GM18519 (cell line): Measurements from ENCODE around the gene NRIP1.

ENCODE experiments used
- ATAC-seq: cut with Tn5 transposase; IDR thresholded peaks from one replicate; pipeline ENCODE4 v1.9.1; 2021; ENCODE audit warnings: mild to moderate bottlenecking, moderate library complexity; ENCODE audit not compliant: unreplicated experiment, low FRiP score

Gene NRIP1, protein sequence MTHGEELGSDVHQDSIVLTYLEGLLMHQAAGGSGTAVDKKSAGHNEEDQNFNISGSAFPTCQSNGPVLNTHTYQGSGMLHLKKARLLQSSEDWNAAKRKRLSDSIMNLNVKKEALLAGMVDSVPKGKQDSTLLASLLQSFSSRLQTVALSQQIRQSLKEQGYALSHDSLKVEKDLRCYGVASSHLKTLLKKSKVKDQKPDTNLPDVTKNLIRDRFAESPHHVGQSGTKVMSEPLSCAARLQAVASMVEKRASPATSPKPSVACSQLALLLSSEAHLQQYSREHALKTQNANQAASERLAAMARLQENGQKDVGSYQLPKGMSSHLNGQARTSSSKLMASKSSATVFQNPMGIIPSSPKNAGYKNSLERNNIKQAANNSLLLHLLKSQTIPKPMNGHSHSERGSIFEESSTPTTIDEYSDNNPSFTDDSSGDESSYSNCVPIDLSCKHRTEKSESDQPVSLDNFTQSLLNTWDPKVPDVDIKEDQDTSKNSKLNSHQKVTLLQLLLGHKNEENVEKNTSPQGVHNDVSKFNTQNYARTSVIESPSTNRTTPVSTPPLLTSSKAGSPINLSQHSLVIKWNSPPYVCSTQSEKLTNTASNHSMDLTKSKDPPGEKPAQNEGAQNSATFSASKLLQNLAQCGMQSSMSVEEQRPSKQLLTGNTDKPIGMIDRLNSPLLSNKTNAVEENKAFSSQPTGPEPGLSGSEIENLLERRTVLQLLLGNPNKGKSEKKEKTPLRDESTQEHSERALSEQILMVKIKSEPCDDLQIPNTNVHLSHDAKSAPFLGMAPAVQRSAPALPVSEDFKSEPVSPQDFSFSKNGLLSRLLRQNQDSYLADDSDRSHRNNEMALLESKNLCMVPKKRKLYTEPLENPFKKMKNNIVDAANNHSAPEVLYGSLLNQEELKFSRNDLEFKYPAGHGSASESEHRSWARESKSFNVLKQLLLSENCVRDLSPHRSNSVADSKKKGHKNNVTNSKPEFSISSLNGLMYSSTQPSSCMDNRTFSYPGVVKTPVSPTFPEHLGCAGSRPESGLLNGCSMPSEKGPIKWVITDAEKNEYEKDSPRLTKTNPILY (N-terminal part only)

DNA sequence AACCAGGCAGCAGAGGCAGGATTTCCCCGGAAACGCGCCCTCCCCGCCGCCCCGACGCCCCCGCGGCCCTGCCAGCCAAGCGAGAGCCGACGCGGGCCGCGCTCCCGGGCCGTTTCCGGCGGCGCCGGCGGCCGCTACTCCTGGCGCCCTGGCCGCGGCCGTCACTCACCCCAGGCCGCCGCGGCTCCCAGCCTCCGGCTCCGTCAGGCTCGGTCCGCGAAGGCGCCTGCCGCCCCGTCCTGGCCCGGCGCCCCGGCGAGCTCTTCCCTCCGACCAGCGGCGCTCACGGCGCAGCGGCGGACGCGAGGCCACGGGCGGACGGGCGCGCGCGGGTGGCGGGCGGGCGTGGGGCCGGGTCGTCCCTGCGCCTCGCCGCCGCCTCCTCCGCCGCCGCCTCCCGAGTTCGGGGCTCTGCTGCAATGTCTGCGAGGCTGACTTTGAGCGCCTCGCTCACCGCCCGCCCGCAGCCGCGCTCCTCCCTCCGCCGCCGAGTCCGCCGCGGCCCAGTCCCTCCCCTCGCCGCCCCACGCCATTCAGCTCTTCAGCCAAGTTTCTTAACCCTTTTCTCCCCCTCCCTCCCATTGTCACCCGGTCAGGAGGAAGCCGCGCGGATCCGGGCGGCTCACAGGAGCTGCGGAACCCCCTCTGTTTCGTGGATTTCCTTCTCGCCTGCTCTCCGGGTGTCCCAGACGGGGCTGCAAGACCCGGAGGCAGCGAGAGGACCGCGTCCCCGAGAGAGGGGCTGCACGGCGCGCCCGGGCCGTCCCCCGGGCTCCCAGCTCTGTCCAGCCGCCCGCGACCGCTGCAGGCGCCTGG, at the start of gene NRIP1:
Gene NRIP1, minus strand, starts transcription at position 425 of the 816 bp plus-strand sequence. CDS start 96,808 bp downstream, outside the sequence.
- peak; percentile 56 for ATAC-seq

DNA sequence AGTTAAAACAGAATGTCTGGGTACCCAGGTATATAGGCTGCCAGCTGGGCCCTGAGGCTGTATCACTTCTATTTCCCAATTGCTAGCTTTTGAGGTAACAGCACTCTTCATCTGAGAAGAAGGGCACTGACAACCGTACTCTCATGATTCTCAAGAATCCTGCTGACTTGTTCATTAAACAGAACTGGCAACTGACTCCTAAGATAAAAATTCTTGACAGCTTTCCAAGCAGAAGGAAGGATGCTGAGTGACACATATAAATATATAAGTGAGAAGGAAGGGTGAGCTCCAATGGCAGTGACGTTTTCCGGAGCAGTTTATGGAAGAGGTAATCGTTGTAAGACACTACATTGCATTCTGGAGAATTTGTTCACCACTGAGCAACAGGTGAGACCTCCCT, 48.1 kb upstream of the NRIP1 start:
- ATAC-seq: no peak

DNA sequence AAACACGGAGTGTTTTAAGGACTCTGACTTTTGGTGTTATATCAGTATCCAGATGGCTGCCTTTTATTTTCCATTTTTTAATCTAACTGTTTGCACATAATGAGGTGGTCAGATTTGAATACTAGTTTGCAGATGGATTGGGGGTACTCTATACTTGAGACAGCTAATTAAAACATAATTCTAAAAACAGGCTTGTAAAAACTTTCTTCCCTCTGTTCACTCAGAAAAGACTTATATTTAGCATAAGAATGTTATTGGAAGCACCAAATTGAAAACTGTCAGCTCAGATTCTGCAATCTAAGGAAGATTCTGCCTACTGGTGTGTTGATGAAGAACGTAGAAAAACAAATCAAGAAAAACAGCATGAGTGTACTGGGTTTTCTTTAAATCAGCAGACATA, 44.0 kb upstream of the NRIP1 start:
- no peak for ATAC-seq

DNA sequence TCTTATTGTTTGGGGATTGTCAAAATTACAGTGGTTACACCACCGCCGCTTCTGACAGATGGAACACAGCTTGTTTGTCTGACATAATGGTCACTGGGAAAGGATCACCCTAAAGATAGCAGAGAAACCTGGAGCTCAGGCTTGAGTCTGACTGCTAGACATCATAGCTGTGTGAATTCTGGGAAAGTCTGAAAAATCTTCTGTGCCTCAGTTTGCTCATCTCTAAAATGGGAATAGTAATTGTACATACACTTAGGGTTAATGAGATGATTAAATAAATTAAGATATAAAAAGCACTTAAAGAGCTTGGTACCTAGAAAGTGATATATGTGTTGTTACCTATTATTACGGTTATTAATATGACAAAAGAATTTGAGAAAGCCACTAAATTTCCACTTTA, 39.7 kb upstream of the NRIP1 start:
- no peak for ATAC-seq

DNA sequence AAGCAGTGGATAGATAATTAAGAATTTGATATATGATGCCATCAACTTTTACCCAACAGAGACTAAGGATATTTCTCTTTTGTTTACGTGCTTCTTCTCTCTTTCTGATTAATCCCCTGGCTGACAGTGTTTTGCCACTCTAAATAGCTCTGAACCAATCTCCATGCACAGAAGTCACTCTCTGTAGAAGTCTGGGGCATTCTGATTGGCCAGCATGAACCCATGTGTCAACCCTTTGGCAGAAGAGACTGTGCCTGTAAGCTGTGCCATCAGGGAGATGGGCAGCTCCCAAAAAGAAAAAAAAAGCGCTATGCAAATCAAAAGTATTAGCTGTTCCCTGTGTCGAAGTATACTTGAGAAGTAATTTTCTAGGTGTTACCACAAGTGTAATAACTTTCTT, 34.1 kb upstream of the NRIP1 start:
- ATAC-seq: no peak

DNA sequence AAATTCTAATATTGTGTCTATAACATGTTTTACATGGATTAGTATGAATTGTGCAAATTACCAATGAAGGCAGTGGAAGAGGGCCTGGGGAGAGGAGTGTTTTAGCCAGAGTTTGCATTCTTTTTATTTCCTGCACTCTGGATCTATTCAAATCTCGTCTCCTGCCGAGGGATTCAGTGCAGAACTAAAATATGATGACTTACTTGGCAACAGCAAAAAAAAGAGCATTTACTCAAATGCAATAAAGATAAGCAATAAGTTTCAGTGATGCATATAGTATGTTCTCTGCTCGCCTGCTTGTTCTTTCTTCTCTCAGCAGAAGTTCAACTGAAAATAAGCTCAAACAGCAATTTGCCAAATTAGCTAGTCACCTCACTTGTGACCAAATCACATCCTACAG, 33.4 kb upstream of the NRIP1 start:
- no peak for ATAC-seq

DNA sequence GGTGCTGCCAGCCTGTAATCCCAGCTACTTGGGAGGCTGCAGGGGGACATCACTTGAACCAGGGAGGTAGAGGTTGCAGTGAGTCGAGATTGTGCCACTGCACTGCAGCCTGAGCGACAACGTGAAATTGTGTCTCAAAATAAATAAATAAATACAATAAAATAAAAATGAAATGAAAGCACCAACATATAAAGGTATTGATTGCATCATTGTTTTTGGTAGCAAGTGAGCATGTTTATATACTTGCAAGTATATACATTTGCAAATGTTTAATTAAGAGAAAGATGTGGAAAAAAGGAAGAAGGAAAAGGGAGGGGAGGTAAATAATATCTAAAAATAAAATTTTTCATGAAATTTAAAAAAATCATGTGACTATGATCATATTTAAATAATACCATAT, 32.8 kb upstream of the NRIP1 start:
- no peak for ATAC-seq

DNA sequence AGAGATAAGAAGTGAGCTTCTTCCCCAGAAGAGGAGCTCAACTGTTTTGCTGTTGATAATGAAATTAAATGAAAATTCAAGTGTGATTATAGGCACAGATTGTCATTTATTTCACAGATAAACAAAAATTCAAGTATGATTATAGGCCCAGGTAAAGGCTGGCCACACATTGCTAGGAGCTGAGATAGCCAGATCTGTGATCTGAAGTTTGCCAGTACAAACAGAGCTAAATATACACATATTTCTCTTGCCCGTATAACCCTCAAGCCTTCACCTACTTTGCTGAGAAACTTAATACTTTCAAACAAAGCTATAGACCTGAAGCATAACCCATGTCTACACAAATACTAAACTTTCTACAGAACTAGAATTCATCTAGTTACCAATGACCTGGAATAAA, 31.3 kb upstream of the NRIP1 start:
- ATAC-seq: no peak

DNA sequence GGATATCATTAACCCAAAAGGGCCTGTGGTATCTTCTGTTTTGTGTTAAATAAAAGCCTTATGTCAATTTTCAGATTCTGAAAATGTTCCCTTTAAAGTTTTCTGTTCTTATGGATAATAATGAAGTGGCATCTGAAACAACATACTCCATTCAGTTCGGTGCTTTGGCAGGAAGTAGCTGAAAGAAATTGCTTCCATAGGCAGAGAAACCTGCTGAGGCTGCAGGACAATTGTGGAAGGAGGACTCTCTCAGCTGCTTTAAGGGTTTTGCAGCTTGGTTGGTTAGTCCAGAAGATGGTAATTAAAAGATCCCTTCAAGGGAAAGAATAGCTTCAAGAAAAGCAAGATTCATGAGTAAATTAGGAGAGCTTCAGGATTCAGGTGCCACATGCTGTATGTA, 30.5 kb upstream of the NRIP1 start:
- ATAC-seq: no peak

DNA sequence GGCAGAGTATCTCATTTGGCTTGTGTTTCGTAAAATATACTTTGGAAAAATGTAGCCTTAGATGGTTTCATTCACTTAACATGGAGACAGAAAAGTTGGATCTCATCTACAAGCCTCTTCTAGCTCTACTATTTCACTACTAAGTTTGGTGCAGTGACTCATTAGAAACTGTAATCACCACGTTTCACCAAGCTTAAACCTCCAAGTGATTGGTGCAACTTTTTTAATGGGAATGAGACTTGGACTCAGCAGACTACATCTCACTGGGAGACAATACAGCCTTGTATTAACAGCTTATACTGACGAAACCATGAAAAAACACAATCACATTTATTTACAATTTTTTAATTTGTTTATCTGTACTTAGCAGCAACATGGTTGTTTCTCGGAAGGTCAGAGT, 29.9 kb upstream of the NRIP1 start:
- no peak for ATAC-seq

DNA sequence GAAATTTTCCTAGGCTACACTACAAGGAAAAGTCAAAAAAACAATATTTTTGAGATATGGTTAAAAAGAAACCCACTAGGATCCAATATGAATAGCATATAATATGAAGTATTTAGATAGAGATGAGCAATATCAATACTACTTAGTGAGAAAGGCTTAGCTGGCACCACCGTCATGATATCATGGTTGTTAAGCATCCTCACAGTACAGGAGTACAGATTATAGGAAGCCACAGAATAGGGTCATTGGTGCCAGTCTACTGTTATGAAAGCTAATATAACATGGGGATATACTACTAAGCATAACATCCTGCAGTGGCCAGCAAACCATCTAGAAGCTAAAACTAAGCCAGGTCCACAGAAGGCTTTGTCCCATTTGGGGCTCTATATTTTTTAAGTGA, 28.4 kb upstream of the NRIP1 start:
- no peak for ATAC-seq

DNA sequence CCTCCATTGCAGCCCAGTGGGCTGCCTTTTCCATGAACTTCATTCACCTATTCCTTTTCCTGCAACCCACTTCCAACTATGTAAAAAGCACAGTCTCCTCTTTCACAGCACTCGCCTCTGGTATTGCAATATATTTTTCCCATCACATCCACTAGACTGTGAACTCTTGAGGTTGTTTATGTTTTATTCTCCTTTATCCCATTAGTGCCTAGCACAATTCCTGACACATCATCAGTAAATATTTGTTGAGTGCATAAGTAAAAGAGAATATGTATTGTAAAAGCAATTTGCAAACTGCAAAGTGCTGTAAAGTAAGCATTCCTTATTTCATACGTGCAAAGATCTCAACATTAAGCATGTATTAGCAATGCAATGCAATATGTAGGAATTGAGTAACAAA, 27.9 kb upstream of the NRIP1 start:
- no peak for ATAC-seq

DNA sequence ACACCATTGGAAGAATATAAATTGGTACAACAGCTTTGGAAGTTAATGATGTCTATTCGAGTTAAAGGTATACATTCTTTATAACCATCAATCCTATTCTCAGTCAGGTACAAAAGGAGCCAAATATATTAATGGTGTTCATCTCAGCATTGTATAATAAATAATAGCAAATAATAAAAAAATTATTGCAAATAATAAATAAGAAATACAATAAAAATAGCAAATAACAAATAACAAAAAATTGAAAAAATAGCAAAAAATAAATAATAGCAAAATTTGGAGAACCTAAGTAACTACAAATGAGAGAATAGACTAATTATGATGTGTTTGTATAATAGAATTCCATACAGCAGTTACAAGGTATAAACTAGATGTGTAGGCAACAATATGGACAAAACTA, 25.6 kb upstream of the NRIP1 start:
- ATAC-seq: no peak

DNA sequence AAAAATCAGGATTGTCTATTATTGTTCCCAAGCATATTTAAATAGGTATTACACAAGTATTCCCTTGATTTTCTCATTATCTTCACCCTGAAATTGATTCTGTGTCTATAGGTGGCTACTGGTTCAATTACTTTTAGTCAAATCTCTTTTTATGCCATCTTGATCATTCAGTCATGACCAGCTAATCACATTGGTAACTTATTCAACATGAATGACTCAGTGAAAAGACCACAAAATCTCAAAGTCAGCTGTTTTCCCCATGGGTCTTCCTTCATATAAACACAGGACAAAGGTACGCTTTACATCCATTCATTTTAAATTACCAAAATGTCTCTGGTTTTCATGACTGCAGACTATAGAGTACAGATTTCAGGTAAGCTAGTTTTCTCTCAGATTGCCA, 23.7 kb upstream of the NRIP1 start:
- ATAC-seq: no peak

DNA sequence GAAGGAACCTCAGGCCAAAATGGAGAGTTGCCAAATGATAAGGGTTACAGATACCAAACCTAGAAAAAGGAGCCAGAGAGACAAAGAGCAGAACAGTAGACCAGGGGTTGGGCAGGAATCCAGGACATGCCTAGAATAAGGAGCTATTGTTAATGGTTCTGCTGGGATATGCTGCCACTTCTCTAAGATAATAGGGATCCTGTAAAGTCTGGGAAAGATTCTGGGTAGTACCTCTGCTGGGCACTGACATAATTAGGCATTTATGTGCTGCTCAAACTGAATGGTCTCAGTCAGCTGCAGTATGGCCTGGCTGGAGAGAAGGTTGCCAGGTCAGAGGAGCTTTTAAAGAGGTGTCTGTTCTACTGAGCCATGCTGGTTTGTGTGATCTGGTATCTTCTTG, 19.9 kb upstream of the NRIP1 start:
- no peak for ATAC-seq

DNA sequence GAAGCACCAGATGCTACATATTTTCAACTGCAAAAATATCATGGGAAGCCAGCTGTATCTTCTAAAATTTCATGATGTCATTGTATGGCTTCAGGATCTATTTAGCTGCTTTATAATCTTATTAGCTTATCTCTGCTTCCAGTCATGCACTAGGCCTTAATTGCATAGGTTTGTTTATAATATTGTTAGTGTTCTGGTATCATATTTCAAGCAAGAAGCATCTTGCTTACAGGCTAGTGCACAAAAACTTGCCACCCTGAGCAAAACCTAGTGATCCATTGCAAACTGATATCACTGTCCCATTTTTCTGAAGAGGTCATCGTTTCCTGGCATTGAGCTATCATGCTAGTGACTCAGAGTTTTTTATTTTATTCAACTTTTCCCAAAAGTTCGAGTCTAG, 15.7 kb upstream of the NRIP1 start:
- no peak for ATAC-seq

DNA sequence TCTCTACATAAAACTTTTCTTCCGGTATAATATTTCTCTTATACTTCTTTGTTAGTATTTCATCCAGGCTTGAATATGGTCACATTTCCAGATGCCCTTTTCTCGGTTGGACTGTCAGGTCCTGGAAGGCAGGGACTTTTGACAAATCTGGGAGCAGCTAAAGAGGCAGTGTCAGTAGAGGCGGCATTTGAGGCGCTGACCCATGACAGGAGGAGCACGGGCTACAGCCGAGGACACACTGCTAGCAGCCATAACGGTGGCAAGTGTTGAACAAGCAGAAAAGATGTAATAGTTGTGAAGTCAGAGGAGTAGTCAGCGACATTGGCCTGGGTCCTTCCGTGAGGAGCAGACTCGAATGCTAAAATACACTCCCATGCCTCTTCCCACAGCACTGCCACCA, 14.5 kb upstream of the NRIP1 start:
- ATAC-seq: no peak

DNA sequence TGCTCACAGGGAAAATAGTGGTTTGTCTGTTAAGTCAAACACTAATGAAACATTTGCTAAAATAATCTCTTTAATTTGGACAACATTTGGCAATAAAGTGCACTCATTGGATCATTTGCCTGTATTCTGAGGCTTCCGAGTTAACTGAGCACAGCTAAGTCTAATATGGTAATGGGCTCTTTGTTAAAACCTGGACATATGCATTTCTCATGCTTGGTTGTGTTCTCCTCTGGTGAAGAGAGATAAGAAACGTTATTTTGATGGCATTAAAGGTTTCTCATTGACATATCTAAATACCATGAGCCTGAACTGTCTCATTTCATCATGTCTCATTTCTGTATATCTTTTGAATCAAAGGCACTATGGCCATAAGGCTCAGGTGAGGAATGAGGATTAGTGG, 13.4 kb upstream of the NRIP1 start:
- no peak for ATAC-seq

DNA sequence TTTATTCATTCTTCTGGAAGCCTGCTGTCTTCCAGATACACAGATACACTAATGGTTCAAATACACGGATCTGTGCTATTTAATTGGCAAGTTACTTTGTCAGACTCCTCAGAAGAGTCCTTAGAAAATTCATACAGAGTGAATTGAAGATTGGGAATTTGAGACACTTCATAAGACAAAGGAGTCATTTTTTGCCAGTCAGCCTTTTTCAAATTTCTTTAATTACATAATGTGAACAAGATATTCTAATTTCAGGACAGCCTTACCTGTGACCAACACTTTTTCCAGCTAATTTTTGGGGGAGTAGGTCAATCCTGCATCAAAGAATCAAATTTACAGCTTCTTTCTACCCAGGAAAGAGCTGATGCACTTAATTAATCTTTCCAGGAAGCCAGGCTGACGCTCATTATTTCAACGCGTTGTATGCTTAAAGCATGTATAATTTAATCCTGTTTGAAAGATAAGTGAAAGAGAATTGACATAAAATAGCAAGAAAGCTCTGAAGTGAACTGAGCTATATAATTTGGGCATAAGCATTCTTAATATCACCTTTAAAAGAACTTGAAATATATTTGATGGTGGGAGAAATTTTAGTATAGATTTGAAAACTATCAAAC, 12.8 kb upstream of the NRIP1 start:
- no peak for ATAC-seq

DNA sequence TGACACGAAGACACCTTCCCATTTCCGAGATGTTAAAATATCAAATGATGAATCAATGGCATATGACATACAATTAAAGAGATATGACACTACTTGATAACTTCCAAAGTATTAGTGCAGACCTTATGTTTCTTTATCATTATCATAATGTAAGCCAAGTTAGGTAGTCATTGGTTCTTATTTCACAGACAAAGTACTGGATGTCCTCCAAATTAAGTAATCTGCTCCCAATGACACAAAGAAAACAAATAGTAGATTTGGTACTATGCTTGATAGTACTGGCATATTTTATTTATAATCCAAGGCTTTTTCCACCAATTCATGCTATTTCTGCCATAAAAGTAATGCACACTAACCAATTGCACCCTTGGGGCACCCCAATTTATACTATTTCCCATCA, 11.9 kb upstream of the NRIP1 start:
- no peak for ATAC-seq
